Transverse colon (tissue), 4 donors: ENCODE measurements around the gene CACNA1C. TPM values are rescaled to one million over a fixed set of nuclear protein-coding genes. Genes with fewer than 3 reads are reported as not detected.

ENCODE experiments used
- DNase-seq: peaks from one replicate; pipeline ENCODE4 v3.0.0-alpha.2; 2019
- H3K27ac ChIP-seq, 4 donors: fragments of 200-600 bp; sonication (generic); 2 replicates each; pipeline ENCODE4 v1.5.1; 2016 to 2018; ENCODE audit warnings: inconsistent platforms in 4 of 4
- H3K27me3 ChIP-seq: fragments of 200-600 bp; sonication (generic); 2 replicates; pipeline ENCODE4 v1.5.1; 2017; ENCODE audit warnings: inconsistent platforms
- H3K36me3 ChIP-seq, 4 donors: fragments of 200-600 bp; sonication (generic); 2 replicates each; pipeline ENCODE4 v1.5.1; 2017 to 2019; ENCODE audit warnings: inconsistent platforms in 4 of 4
- H3K4me1 ChIP-seq, 4 donors: fragments of 200-600 bp; sonication (generic); 2 replicates each; pipeline ENCODE4 v1.5.1; 2017 to 2020; ENCODE audit warnings: inconsistent platforms in 4 of 4
- H3K4me3 ChIP-seq, 4 donors: fragments of 200-600 bp; sonication (generic); 1 replicate in 1 of 4; 2 replicates in 3 of 4; pipeline versions ENCODE4 v1.5.1 to v1.6.1; 2017 to 2019; ENCODE audit warnings: inconsistent platforms in 4 of 4
- H3K9me3 ChIP-seq, 2 donors: fragments of 200-600 bp; sonication (generic); 2 replicates each; pipeline ENCODE4 v1.5.1; 2017 to 2019; ENCODE audit warnings: inconsistent platforms in 2 of 2
- CTCF ChIP-seq, 5 experiments: fragments of 200-600 bp in 3 of 5; fragments of 450-650 bp in 2 of 5; sonication (generic) in 3 of 5; IDR thresholded peaks; 1 replicate in 2 of 5; 2 replicates in 3 of 5; pipeline ENCODE4 v1.5.1; 2016 to 2017; ENCODE audit warnings: antibody characterized with exemption in 5 of 5, inconsistent platforms in 3 of 5, mild to moderate bottlenecking in 2 of 5, moderate library complexity in 1 of 5
- EP300 ChIP-seq: sonication (generic); formaldehyde crosslinking; IDR thresholded peaks from one replicate; pipeline ENCODE4 v1.6.1; 2017; ENCODE audit warnings: antibody characterized with exemption, low read depth
- POLR2A ChIP-seq: fragments of 450-650 bp; IDR thresholded peaks from one replicate; pipeline ENCODE4 v1.6.1; 2016; ENCODE audit warnings: antibody characterized with exemption, mild to moderate bottlenecking, moderate library complexity
- POLR2AphosphoS5 ChIP-seq, 3 donors: sonication (generic); formaldehyde crosslinking; IDR thresholded peaks; one replicate each; pipeline ENCODE4 v1.6.1; 2016; ENCODE audit warnings: antibody characterized with exemption in 3 of 3
- WGBS, 2 donors: methylation state at CpG; one replicate each; pipeline ENCODE4 v1.1.5; 2018; ENCODE audit warnings: low coverage in 1 of 2; 5-methylcytosine and 5-hydroxymethylcytosine counted together
- in situ Hi-C, 4 donors: fragments of 200-750 bp; cut with MboI; loops; one replicate each; pipeline versions ENCODE4 v1.15.0 to v1.15.1; 2017; ENCODE audit warnings: low sequenced_read_pairs in 3 of 4, low pct_ligation_motif_present in 1 of 4, low pct_unique_long_range_greater_than_20kb in 1 of 4
- intact Hi-C: fragments of 100-400 bp; cut with DNase I; formaldehyde crosslinking; loops from one replicate; pipeline ENCODE4 v1.15.1; 2023; ENCODE audit warnings: low total_unique reads
- total RNA-seq, 4 donors: library from RNA; depleted of rRNA; stranded (reverse); fragments of >200 nt; gene quantifications; one replicate each; pipeline ENCODE4 v1.1.0, GENCODE V29; 2016

The CACNA1C gene
- total RNA-seq, 4 donors from 2014 or later, result 18.8 to 35.2 (median 24.8) TPM

GRCh38 chr12:2693244-2693860 is 640.6 kb downstream of the CACNA1C start:
- Histone ChIP-seq H3K9me3 (no peaks in the 10 kb centered on the region), H3K4me1 (peaks cover 0 to 14% (median 2%) of the 10 kb centered on the region in 4 donors), H3K36me3 (no peaks in the 10 kb centered on the region), H3K27me3 (no peaks in the 10 kb centered on the region), H3K27ac (no peak overlapping the region), H3K4me3 (no peak overlapping the region)
- 57 to 89% methylated on average over 3 to 10 of the region's 10 CpGs for WGBS, 2 donors
- TF ChIP-seq CTCF (IDR thresholded peaks at IDR 0.05), result no peak
- TF ChIP-seq POLR2AphosphoS5 (IDR thresholded peaks at IDR 0.05), result no peak
- TF ChIP-seq EP300, result no peak
- no peak for TF ChIP-seq POLR2A
- intact Hi-C loops (no loop called here), in situ Hi-C loops (no loop called here)
- no peak for DNase-seq

GRCh38 chr12:2693980-2694610 is 641.3 kb downstream of the CACNA1C start:
- 92 to 100% methylated on average over 1 to 3 of the region's 3 CpGs for WGBS, 2 donors
- H3K4me3 ChIP-seq, result no peak overlapping the region
- TF ChIP-seq POLR2A (no peak), EP300 (no peak), CTCF (IDR thresholded peaks at IDR 0.05) (no peak), POLR2AphosphoS5 (IDR thresholded peaks at IDR 0.05) (no peak)
- H3K36me3 ChIP-seq, result no peaks in the 10 kb centered on the region
- H3K4me1 ChIP-seq, result peaks cover 0 to 14% (median 2%) of the 10 kb centered on the region in 4 donors
- H3K9me3 ChIP-seq, result no peaks in the 10 kb centered on the region
- intact Hi-C loops (no loop called here), in situ Hi-C loops (no loop called here)
- DNase-seq, result no peak
- no peak overlapping the region for H3K27ac ChIP-seq
- no peaks in the 10 kb centered on the region for H3K27me3 ChIP-seq

GRCh38 chr12:2696136-2696535 is 643.3 kb downstream of the CACNA1C start:
- no peak for TF ChIP-seq POLR2AphosphoS5 (IDR thresholded peaks at IDR 0.05)
- no peak for TF ChIP-seq EP300
- TF ChIP-seq POLR2A, result no peak
- no peak for TF ChIP-seq CTCF (IDR thresholded peaks at IDR 0.05)
- in situ Hi-C loops (no loop called here), intact Hi-C loops (no loop called here)
- WGBS, 2 donors, result 67% methylated on average over 2 of the region's 2 CpGs; no CpG with 5 or more reads in 1 of the 2 donors
- Histone ChIP-seq H3K4me1 (peaks cover 0 to 8% (median 2%) of the 10 kb centered on the region in 4 donors), H3K9me3 (no peaks in the 10 kb centered on the region), H3K4me3 (no peak overlapping the region), H3K27me3 (no peaks in the 10 kb centered on the region), H3K36me3 (no peaks in the 10 kb centered on the region), H3K27ac (no peak overlapping the region)
- no peak for DNase-seq

GRCh38 chr12:2697057-2697800 is 644.4 kb downstream of the CACNA1C start:
- H3K9me3 ChIP-seq, result no peaks in the 10 kb centered on the region
- no peaks in the 10 kb centered on the region for H3K27me3 ChIP-seq
- no peak for DNase-seq
- no peak overlapping the region for H3K27ac ChIP-seq
- no peaks in the 10 kb centered on the region for H3K36me3 ChIP-seq
- peaks cover 0 to under 1% (median 0%) of the 10 kb centered on the region in 4 donors for H3K4me1 ChIP-seq
- TF ChIP-seq POLR2A (no peak), POLR2AphosphoS5 (IDR thresholded peaks at IDR 0.05) (no peak), EP300 (no peak), CTCF (IDR thresholded peaks at IDR 0.05) (no peak)
- intact Hi-C loops (no loop called here), in situ Hi-C loops (no loop called here)
- 73 to 74% methylated on average over 5 to 10 of the region's 10 CpGs for WGBS, 2 donors
- no peak overlapping the region for H3K4me3 ChIP-seq
